HepG2 (cell line): ENCODE results near the gene TDRD1. TPM values are rescaled to one million over a fixed set of nuclear protein-coding genes. Genes with fewer than 3 reads are reported as not detected.

Source experiments
- CC2D1A ChIP-seq: sonication (generic); formaldehyde crosslinking; IDR thresholded peaks from 2 replicates; pipeline ENCODE4 v1.8.1; 2023; ENCODE audit warnings: mild to moderate bottlenecking, missing genetic modification reagents
- HMGXB4 ChIP-seq, 2 experiments: sonication (generic) in 1 of 2; formaldehyde crosslinking in 1 of 2; IDR thresholded peaks; 2 replicates each; pipeline versions ENCODE4 v1.4.0 to v1.6.1; 2018 to 2020; ENCODE audit warnings: missing genetic modification reagents in 2 of 2, borderline replicate concordance in 1 of 2, low read depth in 1 of 2, mild to moderate bottlenecking in 1 of 2, missing biosample characterization in 1 of 2
- HNRNPL ChIP-seq: fragments of 200-400 bp; formaldehyde crosslinking; IDR thresholded peaks from 2 replicates; pipeline ENCODE4 v1.6.1; 2017; ENCODE audit warnings: mild to moderate bottlenecking, low read depth, low read length
- IKZF4 ChIP-seq: sonication (generic); formaldehyde crosslinking; IDR thresholded peaks from 2 replicates; pipeline ENCODE4 v1.5.1; 2020; ENCODE audit warnings: borderline replicate concordance, mild to moderate bottlenecking, low read depth, missing genetic modification reagents; ENCODE audit errors: not compliant biosample characterization
- JARID2 ChIP-seq: sonication (generic); formaldehyde crosslinking; IDR thresholded peaks from 2 replicates; pipeline ENCODE4 v1.8.1; 2023; ENCODE audit warnings: missing genetic modification reagents, inconsistent platforms; ENCODE audit not compliant: insufficient replicate concordance
- MEIS1 ChIP-seq: sonication (generic); formaldehyde crosslinking; IDR thresholded peaks from 2 replicates; pipeline ENCODE4 v1.9.0; 2021; ENCODE audit warnings: mild to moderate bottlenecking, missing genetic modification reagents, moderate library complexity, borderline replicate concordance
- MLX ChIP-seq: IDR thresholded peaks from 2 replicates; pipeline ENCODE4 v1.6.1; 2016
- PAF1 ChIP-seq: IDR thresholded peaks from 2 replicates; pipeline ENCODE4 v1.6.1; 2016; ENCODE audit warnings: missing genetic modification reagents, missing compliant biosample characterization
- PCBP2 ChIP-seq: fragments of 200-400 bp; formaldehyde crosslinking; optimal IDR thresholded peaks from 2 replicates; pipeline ENCODE3; 2018; ENCODE audit warnings: low read length, low read depth; ENCODE audit not compliant: poor library complexity, severe bottlenecking
- PHF21A ChIP-seq: sonication (generic); formaldehyde crosslinking; IDR thresholded peaks from 2 replicates; pipeline ENCODE4 v1.5.0; 2020; ENCODE audit warnings: mild to moderate bottlenecking, missing genetic modification reagents
- SP4 ChIP-seq: sonication (generic); formaldehyde crosslinking; IDR thresholded peaks from 2 replicates; pipeline ENCODE4 v1.8.1; 2023; ENCODE audit warnings: mild to moderate bottlenecking, missing genetic modification reagents
- STAG1 ChIP-seq: sonication (generic); formaldehyde crosslinking; IDR thresholded peaks from 2 replicates; pipeline ENCODE4 v1.4.0; 2020; ENCODE audit warnings: missing genetic modification reagents
- ZNF576 ChIP-seq: sonication (generic); formaldehyde crosslinking; IDR thresholded peaks from 2 replicates; pipeline ENCODE4 v1.4.0; 2020; ENCODE audit warnings: mild to moderate bottlenecking, missing genetic modification reagents
- ZNF597 ChIP-seq: sonication (generic); formaldehyde crosslinking; IDR thresholded peaks from 2 replicates; pipeline ENCODE4 v1.5.0; 2020; ENCODE audit warnings: missing genetic modification reagents
- ZNF687 ChIP-seq: sonication (generic); formaldehyde crosslinking; IDR thresholded peaks from 2 replicates; pipeline ENCODE4 v1.5.1; 2020; ENCODE audit warnings: mild to moderate bottlenecking, missing genetic modification reagents, moderate library complexity
- ZNF704 ChIP-seq: sonication (generic); formaldehyde crosslinking; IDR thresholded peaks from 2 replicates; pipeline ENCODE4 v1.8.1; 2023; ENCODE audit warnings: mild to moderate bottlenecking, inconsistent platforms, moderate library complexity, missing genetic modification reagents, borderline replicate concordance
- polyA plus RNA-seq, 8 experiments: library from polyadenylated mRNA; depleted of rRNA in 3 of 8; stranded (reverse) in 7 of 8; unstranded in 1 of 8; fragments of >200 nt; fragmentation: Illumina TruSeq in 4 of 8; extraction: Trizol in 4 of 8; gene quantifications; 2 replicates each; pipeline versions ENCODE4 v1.2.1 to v1.2.3, GENCODE V29; 2011 to 2016; ENCODE audit warnings: low read depth in 4 of 8, missing spikeins in 1 of 8, mixed read lengths in 1 of 8; ENCODE audit not compliant: insufficient read depth in 1 of 8
- total RNA-seq, 5 experiments: library from RNA; depleted of rRNA; stranded (reverse); fragments of >200 nt; fragmentation: Illumina TruSeq; extraction: Trizol; gene quantifications; 2 replicates each; pipeline ENCODE4 v1.2.3, GENCODE V29; 2016; ENCODE audit warnings: low read depth in 1 of 5
- TF ChIP-seq, protein P1 (sequence below): sonication (generic); formaldehyde crosslinking; IDR thresholded peaks from 2 replicates; pipeline ENCODE4 v1.4.0; 2020; ENCODE audit warnings: missing genetic modification reagents

The TDRD1 gene
- total and polyA plus RNA-seq, 2 of the 13 experiments (the other 11 are each of a cell fraction or from before 2014, with no cell fraction given), result not detected

DNA sequence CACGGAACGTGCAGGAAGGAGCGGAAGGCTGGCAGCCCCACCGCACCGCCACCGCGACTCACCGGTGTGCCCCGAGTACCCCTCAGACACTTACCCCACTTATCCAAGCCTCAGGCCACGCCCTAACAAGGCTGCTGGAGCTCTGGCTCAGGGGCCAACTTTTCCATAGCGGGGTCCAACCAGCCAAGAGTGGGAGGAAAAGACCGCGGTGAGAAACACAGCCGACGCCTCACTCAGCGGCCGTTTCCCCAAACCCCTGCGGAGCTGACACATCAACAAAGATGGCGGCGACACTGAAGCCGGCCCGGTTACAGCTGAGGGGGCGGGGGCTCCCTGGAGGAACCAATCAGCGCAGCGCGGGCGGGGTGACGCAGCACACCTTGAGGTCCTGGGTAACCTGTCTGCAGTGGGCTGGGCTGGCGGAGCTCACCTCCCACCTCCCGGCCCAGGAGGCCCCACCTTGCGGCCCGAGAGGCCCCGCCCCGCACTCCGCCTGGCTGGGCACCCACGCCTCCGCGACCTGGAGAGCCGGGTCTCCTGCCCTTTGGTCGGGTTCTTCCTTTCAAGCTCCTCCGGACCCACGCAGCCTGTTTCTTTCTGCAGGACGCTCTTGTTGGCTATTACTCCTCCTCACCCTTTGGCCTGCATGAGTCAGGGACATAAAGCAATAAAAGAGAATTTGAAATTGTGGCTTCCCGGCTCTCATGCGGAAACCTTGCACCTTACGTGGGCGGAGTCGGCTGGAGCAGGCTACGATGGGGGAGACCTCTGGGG lies 5.0 kb upstream of the TDRD1 start, which contains the start of gene CCDC186 (continued):
- peak in 1 of 2 experiments; percentile 64; a peak in 2 of 4 replicates for TF ChIP-seq HMGXB4 (CRISPR knock-in tag; IDR thresholded peaks at IDR 0.05; ENCODE audit: borderline replicate concordance in 1 of 2, low read depth in 1 of 2)
- peak; percentile 76 for TF ChIP-seq ZNF687
- TF ChIP-seq JARID2 (CRISPR knock-in tag), result no peak
- no peak for TF ChIP-seq PHF21A (CRISPR knock-in tag)
- TF ChIP-seq SP4 (CRISPR knock-in tag), result peak; percentile 73
- TF ChIP-seq PAF1 (CRISPR knock-in tag), result no peak
- no peak for TF ChIP-seq STAG1 (CRISPR knock-in tag)
- peak; percentile 22; the same call in 1 of the 2 replicates for TF ChIP-seq HNRNPL
- TF ChIP-seq, protein P1, sequence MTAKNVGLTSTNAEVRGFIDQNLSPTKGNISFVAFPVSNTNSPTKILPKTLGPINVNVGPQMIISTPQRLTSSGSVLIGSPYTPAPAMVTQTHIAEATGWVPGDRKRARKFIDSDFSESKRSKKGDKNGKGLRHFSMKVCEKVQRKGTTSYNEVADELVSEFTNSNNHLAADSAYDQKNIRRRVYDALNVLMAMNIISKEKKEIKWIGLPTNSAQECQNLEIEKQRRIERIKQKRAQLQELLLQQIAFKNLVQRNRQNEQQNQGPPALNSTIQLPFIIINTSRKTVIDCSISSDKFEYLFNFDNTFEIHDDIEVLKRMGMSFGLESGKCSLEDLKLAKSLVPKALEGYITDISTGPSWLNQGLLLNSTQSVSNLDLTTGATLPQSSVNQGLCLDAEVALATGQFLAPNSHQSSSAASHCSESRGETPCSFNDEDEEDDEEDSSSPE (CRISPR knock-in tag), result peak; percentile 53
- no peak for TF ChIP-seq IKZF4 (CRISPR knock-in tag)
- TF ChIP-seq ZNF597, result no peak
- no peak for TF ChIP-seq CC2D1A (CRISPR knock-in tag)
- TF ChIP-seq MEIS1 (CRISPR knock-in tag), result no peak
- no peak for TF ChIP-seq PCBP2
- TF ChIP-seq ZNF704 (CRISPR knock-in tag), result no peak
- TF ChIP-seq MLX (CRISPR knock-in tag), result no peak
- no peak for TF ChIP-seq ZNF576 (CRISPR knock-in tag)
